ENCODE results near the gene CDH4. TPM values are rescaled to one million over a fixed set of nuclear protein-coding genes. Genes with fewer than 3 reads are reported as not detected.

CDH4 gene
- total and polyA plus RNA-seq, 2 donors (not counting 3 experiments of a cell fraction or from before 2014, with no cell fraction given), result 0.17 to 0.51 TPM

DNA sequence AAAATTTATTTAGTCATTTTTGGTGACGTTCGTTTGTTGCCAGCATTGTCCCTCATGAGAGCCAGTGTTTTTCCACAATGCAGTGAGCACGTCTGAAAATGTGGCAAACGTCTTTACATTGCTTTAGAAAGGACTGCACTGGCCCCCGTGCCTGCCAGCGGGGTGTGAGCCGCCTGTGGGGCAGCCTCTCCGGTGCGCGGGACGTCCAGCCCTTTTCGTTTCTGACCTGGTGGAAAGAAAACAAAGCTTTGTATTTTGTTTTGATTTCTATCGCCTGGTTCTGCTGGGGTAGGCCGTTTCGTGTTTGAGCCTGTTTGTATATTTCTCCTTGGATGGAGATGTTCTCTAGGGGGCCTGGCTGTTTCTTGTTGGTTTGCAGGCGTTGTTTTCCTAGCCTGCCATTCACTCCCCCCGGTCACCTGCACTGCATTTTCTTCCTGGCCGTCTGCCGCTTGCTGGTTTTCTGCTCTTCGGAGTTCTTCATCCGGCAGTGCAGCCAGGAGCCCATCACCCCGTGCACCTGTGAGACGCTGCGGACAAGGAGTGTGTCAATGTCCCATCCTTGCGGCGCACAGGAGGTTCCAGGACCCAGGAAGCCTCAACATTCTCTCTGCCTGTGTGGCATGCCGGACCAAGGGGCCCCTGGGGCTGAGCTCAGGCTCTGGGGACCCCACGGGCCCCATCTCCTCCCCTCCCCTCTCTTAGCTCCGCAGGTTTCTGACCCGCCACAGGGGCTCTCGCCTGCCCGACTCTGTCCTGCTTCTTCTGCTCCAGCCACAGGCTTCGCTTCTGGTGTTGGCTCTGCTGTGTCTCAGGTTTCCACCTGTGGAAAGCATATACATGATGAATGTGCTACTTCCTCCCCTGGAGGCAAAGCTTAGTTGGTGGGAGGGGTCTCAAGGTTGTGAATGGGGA lies 100.5 kb downstream of the CDH4 start:
- H3K4me1 ChIP-seq (ENCODE audit: control insufficient read depth, extremely low read depth, insufficient read depth, low read length), result no peaks in the 10 kb centered on the region
- intact Hi-C loops (cut with micrococcal nuclease) (no loop called here), dilution Hi-C loops (cut with MboI; ENCODE audit: extremely low pct_ligation_motif_present, low sequenced_read_pairs) (no loop called here)
- no TSS peak for BruUV-seq (replicated peaks)
- ChIA-PET CTCF (no interaction called here), POLR2A (no interaction called here)
- TF ChIP-seq JUN (IDR thresholded peaks at IDR 0.05; ENCODE audit: borderline replicate concordance, insufficient read depth, insufficient read length, low read depth) (no peak), GATA2 (IDR thresholded peaks at IDR 0.05; ENCODE audit: insufficient read depth, insufficient read length, low read depth, low read length) (no peak), MAX (IDR thresholded peaks at IDR 0.05; ENCODE audit: insufficient read depth, insufficient read length) (no peak)
- TF ChIP-seq, protein P1, sequence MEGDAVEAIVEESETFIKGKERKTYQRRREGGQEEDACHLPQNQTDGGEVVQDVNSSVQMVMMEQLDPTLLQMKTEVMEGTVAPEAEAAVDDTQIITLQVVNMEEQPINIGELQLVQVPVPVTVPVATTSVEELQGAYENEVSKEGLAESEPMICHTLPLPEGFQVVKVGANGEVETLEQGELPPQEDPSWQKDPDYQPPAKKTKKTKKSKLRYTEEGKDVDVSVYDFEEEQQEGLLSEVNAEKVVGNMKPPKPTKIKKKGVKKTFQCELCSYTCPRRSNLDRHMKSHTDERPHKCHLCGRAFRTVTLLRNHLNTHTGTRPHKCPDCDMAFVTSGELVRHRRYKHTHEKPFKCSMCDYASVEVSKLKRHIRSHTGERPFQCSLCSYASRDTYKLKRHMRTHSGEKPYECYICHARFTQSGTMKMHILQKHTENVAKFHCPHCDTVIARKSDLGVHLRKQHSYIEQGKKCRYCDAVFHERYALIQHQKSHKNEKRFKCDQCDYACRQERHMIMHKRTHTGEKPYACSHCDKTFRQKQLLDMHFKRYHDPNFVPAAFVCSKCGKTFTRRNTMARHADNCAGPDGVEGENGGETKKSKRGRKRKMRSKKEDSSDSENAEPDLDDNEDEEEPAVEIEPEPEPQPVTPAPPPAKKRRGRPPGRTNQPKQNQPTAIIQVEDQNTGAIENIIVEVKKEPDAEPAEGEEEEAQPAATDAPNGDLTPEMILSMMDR (IDR thresholded peaks at IDR 0.05; ENCODE audit: extremely low read depth in 1 of 2, insufficient read depth in 1 of 2, low read depth in 1 of 2, low read length in 2 of 2), result no peak
- no peak overlapping the region for H2AFZ ChIP-seq (ENCODE audit: low read depth, low read length)
- H3K9me3 ChIP-seq (replicated peaks; ENCODE audit: control insufficient read depth, insufficient read depth, low read length), result peaks cover 3% of the 10 kb centered on the region
- H3K27ac ChIP-seq (ENCODE audit: insufficient read depth, low read depth, low read length), result no peak overlapping the region
- FAIRE-seq (no peak), DNase-seq (ENCODE audit: low read depth, low spot score) (no peak)
- H3K36me3 ChIP-seq (ENCODE audit: control insufficient read depth in 2 of 2, extremely low read depth in 1 of 2, insufficient read depth in 2 of 2, low read length in 2 of 2), result no peaks in the 10 kb centered on the region
- H3K9me1 ChIP-seq (replicated peaks; ENCODE audit: control insufficient read depth, extremely low read depth, insufficient read depth, low read length), result no peaks in the 10 kb centered on the region
- H4K20me1 ChIP-seq (replicated peaks; ENCODE audit: control insufficient read depth, extremely low read depth, insufficient read depth, low read length), result no peaks in the 10 kb centered on the region
- no peak overlapping the region for H3K4me2 ChIP-seq (ENCODE audit: insufficient read depth, low read length)
- no peaks in the 10 kb centered on the region for H3K27me3 ChIP-seq (ENCODE audit: control insufficient read depth in 2 of 2, insufficient read depth in 2 of 2, low read length in 2 of 2)
- no peak overlapping the region for H3K9ac ChIP-seq (replicated peaks; ENCODE audit: extremely low read depth, insufficient read depth, low read length)
- H3K4me3 ChIP-seq (replicated peaks in 1 of 3; ENCODE audit: insufficient read depth in 1 of 3, low read depth in 1 of 3, low read length in 3 of 3), result no peak overlapping the region
- H3K79me2 ChIP-seq (ENCODE audit: control insufficient read depth, insufficient read depth, low read length), result no peaks in the 10 kb centered on the region

Data from endothelial cell of umbilical vein (primary cell).